ENCODE measurements around the gene DCD. TPM values are rescaled to one million over a fixed set of nuclear protein-coding genes. Genes with fewer than 3 reads are reported as not detected.

Gene DCD
- polyA plus RNA-seq, 1 donor from 2014 or later = not detected

DNA sequence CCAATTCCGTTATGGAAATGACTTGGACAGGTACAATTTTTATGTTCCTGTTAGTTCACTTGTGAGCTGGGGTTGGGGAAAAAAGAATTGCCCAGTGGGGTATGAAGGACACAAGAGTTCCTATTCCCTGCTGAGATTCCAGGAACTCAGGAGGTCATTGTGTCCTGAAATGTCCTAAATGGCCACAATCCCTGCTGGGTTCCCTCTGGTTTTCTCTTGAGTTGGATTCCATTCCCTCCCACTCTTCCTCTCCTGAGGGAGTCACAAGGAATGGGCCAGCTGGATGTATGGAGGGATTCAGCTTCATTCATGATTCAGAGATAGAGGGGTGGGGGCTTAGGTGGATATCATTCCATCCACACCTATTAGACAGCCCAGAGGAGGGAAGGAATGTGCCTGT, 34.5 kb upstream of the DCD start:
- Histone ChIP-seq H3K27me3 (ENCODE audit: insufficient read depth, low read depth, low read length) (no peaks in the 10 kb centered on the region), H3K36me3 (ENCODE audit: insufficient read depth, low read length) (no peaks in the 10 kb centered on the region), H3K4me3 (ENCODE audit: low read length) (no peak overlapping the region), H3K79me2 (replicated peaks; ENCODE audit: insufficient read depth, low read length) (no peaks in the 10 kb centered on the region), H2AFZ (ENCODE audit: low read depth, low read length) (no peak overlapping the region), H3K9me3 (ENCODE audit: low read length) (no peaks in the 10 kb centered on the region), H3K27ac (ENCODE audit: low read length) (no peak overlapping the region), H3K9ac (ENCODE audit: low read length) (no peak overlapping the region), H3F3A (ENCODE audit: insufficient read depth, low read length, poor library complexity, severe bottlenecking) (no peaks in the 10 kb centered on the region), H3K9me2 (ENCODE audit: insufficient read depth, low read length) (no peaks in the 10 kb centered on the region), H4K20me1 (ENCODE audit: insufficient read depth) (no peaks in the 10 kb centered on the region), H3K4me2 (ENCODE audit: low read length) (no peak overlapping the region)
- TF ChIP-seq POLR2AphosphoS5 (IDR thresholded peaks at IDR 0.05) = no peak
- TF ChIP-seq MXI1 (conservative IDR thresholded peaks at IDR 0.05; ENCODE audit: poor library complexity, severe bottlenecking) = no peak
- no peak for TF ChIP-seq REST (IDR thresholded peaks at IDR 0.05; ENCODE audit: borderline replicate concordance)
- no peak for TF ChIP-seq TAF1 (IDR thresholded peaks at IDR 0.05; ENCODE audit: low read depth)
- TF ChIP-seq SMC3 (conservative IDR thresholded peaks at IDR 0.05; ENCODE audit: poor library complexity) = no peak
- no peak for TF ChIP-seq EZH2 (IDR thresholded peaks at IDR 0.05; ENCODE audit: borderline replicate concordance, insufficient read depth, low read length, poor library complexity, severe bottlenecking)
- TF ChIP-seq RAD21 (conservative IDR thresholded peaks at IDR 0.05) = no peak
- TF ChIP-seq, protein P1, sequence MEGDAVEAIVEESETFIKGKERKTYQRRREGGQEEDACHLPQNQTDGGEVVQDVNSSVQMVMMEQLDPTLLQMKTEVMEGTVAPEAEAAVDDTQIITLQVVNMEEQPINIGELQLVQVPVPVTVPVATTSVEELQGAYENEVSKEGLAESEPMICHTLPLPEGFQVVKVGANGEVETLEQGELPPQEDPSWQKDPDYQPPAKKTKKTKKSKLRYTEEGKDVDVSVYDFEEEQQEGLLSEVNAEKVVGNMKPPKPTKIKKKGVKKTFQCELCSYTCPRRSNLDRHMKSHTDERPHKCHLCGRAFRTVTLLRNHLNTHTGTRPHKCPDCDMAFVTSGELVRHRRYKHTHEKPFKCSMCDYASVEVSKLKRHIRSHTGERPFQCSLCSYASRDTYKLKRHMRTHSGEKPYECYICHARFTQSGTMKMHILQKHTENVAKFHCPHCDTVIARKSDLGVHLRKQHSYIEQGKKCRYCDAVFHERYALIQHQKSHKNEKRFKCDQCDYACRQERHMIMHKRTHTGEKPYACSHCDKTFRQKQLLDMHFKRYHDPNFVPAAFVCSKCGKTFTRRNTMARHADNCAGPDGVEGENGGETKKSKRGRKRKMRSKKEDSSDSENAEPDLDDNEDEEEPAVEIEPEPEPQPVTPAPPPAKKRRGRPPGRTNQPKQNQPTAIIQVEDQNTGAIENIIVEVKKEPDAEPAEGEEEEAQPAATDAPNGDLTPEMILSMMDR (IDR thresholded peaks at IDR 0.05; ENCODE audit: poor library complexity, severe bottlenecking) = no peak
- TF ChIP-seq EP300 (conservative IDR thresholded peaks at IDR 0.05; ENCODE audit: poor library complexity, severe bottlenecking) = no peak

DNA sequence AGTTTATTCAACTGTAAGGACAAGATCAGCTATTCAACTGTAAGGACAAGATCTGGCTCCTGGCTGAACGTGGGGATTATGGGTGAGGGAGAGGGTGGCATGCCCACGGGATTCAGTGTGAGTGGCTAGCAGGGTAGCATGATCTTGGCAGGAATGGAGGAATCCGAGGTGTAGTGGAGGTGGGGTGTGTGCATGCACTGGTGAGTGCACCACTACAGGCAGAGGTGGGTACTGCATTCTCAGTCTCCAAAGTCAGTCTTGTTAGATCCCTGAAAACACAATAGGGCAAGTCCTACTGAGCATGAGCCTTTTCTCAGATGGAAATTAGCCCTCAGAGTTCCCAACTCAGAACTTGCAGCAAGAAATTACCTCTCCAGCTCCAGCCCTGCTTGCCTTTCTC, 32.2 kb upstream of the DCD start:
- no peak overlapping the region for H3K4me3 ChIP-seq (ENCODE audit: low read length)
- H2AFZ ChIP-seq (ENCODE audit: low read depth, low read length) = no peak overlapping the region
- no peak overlapping the region for H3K4me2 ChIP-seq (ENCODE audit: low read length)
- H3K27ac ChIP-seq (ENCODE audit: low read length) = no peak overlapping the region
- no peaks in the 10 kb centered on the region for H3K79me2 ChIP-seq (replicated peaks; ENCODE audit: insufficient read depth, low read length)
- no peaks in the 10 kb centered on the region for H3K27me3 ChIP-seq (ENCODE audit: insufficient read depth, low read depth, low read length)
- H3K9me3 ChIP-seq (ENCODE audit: low read length) = no peaks in the 10 kb centered on the region
- no peak for TF ChIP-seq TAF1 (IDR thresholded peaks at IDR 0.05; ENCODE audit: low read depth)
- no peak for TF ChIP-seq RAD21 (conservative IDR thresholded peaks at IDR 0.05)
- TF ChIP-seq SMC3 (conservative IDR thresholded peaks at IDR 0.05; ENCODE audit: poor library complexity) = no peak
- TF ChIP-seq EZH2 (IDR thresholded peaks at IDR 0.05; ENCODE audit: borderline replicate concordance, insufficient read depth, low read length, poor library complexity, severe bottlenecking) = no peak
- no peak for TF ChIP-seq MXI1 (conservative IDR thresholded peaks at IDR 0.05; ENCODE audit: poor library complexity, severe bottlenecking)
- TF ChIP-seq EP300 (conservative IDR thresholded peaks at IDR 0.05; ENCODE audit: poor library complexity, severe bottlenecking) = no peak
- TF ChIP-seq, protein P1 (IDR thresholded peaks at IDR 0.05; ENCODE audit: poor library complexity, severe bottlenecking) = no peak
- TF ChIP-seq REST (IDR thresholded peaks at IDR 0.05; ENCODE audit: borderline replicate concordance) = no peak
- TF ChIP-seq POLR2AphosphoS5 (IDR thresholded peaks at IDR 0.05) = no peak
- no peak overlapping the region for H3K9ac ChIP-seq (ENCODE audit: low read length)
- H4K20me1 ChIP-seq (ENCODE audit: insufficient read depth) = no peaks in the 10 kb centered on the region
- no peaks in the 10 kb centered on the region for H3F3A ChIP-seq (ENCODE audit: insufficient read depth, low read length, poor library complexity, severe bottlenecking)
- no peaks in the 10 kb centered on the region for H3K9me2 ChIP-seq (ENCODE audit: insufficient read depth, low read length)
- H3K36me3 ChIP-seq (ENCODE audit: insufficient read depth, low read length) = no peaks in the 10 kb centered on the region
